Measurements from ENCODE around the gene MRPL21.
"Not testable (repeated sequence)": the region's sequence is repeated elsewhere in the genome, so short reads cannot be mapped to it uniquely, and the experiment has no call there.

MRPL21 gene

DNA sequence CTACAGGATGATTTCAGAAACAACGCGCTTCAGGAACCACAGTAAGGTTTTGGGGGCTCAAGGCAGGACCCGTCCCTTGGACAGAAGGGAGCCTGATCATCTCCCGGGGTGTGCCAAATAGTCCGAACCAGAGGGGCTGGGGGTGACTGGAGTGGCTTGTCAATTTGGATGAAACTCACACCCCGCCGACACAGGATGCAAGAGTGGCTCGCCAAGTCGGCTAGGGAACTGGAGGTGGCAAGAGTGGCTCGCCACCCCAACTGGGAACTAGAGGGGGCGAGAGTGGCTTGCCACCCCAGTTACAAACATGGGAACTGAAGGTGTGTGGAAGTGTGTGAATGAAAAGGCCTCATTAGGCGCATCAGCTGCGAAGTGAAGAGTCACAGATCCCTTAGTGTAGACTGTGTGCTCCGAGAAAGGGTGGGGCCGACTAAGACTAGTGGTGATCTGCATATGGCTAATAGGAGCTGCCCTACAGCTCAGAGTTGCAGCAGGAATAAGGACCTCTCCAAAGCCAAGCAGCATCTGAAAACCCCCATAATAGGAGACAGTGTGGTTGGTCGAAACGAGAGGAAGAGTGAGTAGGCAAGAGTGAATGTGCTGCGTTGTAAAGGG is 35.3 kb downstream of the MRPL21 start:
- no peak for DNase-seq (ENCODE audit: low read depth, low spot score)

DNA sequence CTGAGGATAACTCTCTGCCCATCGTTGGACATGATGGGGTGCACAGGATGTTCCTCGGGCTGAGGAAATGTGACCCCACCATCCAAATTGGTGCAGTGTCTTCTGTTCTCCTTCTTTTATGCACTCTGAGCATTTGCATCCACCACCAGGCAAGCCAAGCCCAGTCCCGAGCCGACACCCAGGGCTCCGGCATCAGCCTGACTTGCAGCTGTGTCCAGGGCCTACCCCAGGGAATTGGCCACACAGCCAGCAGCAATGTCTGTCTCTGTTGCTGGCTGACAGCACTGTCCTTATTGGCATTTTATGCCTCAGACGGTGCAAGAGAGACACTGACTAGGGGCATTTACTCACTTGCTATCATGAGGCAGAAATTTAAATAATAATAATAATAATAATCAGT is 36.6 kb downstream of the MRPL21 start:
- no peak for DNase-seq (ENCODE audit: low read depth, low spot score)

- no peak for DNase-seq (ENCODE audit: low read depth, low spot score)
These were observed 38.4 kb downstream of the MRPL21 start for GRCh38 chr11:68865241-68865640.

- DNase-seq (ENCODE audit: low read depth, low spot score) = no peak
These were observed 39.9 kb downstream of the MRPL21 start for GRCh38 chr11:68863553-68864265.

DNA sequence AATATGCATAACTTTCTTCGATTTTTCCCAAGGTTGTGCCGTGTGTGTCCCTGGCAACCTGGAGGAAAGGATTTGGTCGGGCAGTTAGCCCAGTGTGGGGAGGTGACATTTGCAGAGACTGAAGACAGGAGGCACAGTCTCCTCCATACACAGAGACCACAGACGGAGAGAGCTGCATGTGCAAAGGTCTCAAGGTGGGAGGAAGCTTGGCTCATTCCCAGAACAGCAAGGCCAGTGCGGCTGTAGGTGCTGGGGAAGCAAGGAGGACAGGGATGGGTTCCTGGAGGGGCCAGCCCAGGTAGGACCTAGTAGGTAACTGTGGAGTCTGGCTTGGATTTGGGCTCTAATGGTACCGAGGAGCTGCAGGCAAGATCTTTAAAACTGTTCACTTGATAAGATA is 41.2 kb downstream of the MRPL21 start:
- no peak for DNase-seq (ENCODE audit: low read depth, low spot score)

DNA sequence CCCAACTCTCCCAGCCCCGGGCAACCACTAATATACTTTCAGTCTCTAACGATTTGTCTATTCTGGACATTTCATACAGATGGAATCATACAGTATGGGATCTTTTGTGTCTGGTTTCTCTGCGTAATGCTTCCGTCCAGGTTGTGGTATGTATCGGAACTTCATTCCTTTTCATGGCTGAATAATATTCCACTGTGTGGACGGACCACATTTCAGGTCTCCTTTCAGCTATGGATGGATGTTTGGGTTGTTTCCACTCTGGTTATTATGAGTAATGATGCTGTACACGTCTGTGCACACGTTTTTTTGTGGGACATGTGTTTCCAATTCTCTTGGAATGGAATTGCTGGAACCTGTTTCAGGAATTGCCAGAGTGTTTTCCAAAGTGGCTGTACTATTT is 44.5 kb downstream of the MRPL21 start:
- no peak for DNase-seq (ENCODE audit: low read depth, low spot score)

DNA sequence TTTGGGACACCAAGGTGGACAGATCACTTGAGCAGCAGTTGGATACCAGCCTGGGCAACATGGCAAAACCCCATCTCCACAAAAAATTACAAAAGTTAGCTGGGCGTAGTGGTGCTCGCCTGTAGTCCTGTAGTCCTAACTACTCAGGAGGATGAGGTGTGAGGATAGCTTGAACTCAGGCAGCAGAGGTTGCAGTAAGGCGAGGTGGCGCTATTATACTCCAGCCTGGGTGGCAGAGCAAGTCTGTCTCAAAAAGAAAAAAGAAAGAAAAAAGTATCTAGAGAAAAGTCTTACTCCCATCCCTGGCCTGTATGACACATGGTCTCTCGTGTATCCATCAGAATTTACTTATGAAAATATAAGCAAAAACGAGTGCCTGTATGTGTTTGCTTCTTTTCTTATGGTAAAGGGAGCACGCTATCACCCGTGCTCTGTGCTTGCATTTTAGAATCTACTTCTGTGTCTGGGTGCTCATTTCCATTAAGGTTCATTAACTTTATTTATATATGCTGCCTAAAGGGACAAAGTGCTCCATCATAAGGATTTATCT is 46.5 kb downstream of the MRPL21 start:
- DNase-seq (ENCODE audit: low read depth, low spot score) = no peak

DNA sequence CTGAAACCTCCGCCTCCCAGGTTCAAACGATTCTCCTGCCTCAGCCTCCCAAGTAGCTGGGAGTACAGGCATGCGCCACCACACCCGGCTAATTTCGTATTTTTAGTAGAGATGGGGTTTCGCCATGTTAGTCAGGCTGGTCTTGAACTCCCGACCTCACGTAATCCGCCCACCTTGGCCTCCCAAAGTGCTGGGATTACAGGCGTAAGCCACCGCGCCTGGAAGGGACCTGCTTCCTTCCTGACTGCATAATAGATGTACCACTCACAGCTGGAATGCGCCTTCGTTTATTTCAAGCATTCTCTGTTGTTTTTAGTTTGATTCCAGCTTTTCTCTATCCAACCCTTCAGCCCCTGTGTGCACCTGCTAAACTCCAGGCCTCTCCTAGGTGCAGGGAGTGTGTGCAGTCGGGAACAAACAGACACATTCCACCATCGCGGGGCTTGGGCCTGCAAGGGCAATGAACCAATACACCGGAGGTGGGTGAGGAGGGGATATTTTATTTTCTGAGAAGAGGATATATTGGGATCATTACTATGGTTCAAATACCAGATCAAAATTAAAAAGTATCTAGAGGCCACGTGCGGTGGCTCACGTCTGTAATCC is 47.1 kb downstream of the MRPL21 start:
- DNase-seq (ENCODE audit: low read depth, low spot score) = not testable (repeated sequence)

- no peak for DNase-seq (ENCODE audit: low read depth, low spot score)
These were observed 48.2 kb downstream of the MRPL21 start for GRCh38 chr11:68855205-68855981.

GRCh38 chr11:68854273-68854958 is 49.2 kb downstream of the MRPL21 start:
- no peak for DNase-seq (ENCODE audit: low read depth, low spot score)

DNA sequence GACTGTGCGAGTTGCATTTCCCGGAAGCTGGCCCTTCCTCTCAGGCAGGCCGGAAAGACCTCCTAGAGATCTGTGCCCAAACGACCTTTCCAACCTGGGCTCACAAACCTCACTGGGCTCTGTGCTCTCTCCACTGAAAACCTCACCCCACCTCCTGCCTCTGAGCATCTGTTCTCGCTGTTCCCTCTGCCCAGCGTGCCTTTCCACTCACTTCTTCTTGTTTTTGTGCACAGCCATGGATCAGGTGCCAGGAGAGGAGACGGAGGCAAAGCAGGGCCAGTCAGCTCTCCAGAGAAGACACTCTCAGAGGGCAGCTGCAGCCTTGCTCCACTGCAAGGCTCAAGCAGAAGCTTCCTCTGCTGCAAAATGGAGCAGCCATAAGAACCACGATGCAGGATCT is 51.0 kb downstream of the MRPL21 start:
- no peak for DNase-seq (ENCODE audit: low read depth, low spot score)

DNA sequence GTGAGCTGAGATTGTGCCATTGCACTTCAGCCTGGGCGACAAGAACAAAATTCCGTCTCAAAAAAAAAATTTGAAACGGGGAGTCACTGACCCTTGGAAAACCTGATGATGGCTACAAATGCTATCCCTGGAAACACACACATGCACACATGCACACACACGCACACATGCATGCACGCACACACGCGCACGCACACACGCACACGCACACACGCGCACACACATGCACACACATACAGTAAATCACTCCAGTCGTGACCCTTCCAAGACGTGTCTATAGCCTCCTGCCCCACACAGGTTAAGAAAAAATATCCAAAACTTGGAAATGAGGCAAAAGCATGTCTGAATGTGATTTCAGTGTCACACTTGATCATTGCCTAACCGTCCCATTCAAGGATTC is 55.2 kb downstream of the MRPL21 start:
- DNase-seq (ENCODE audit: low read depth, low spot score) = no peak

DNA sequence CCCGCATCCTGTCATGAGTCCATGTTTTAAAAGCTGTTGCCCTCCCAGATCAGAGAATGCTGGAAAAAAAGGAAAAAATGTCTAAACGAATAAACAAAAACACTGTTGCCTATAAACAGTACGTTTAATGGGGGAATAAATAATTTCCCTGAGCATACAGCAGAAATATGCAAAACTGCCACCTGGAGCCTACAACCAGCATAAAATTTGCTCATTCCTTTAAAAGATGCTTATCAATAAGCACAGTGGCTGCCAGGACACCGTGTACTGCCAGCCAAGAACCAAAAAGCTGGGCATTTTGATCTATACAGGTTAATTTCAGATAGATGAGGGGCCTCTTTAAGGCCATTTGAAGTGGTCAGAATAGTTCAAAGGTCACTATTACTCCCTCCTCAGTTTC is 56.2 kb downstream of the MRPL21 start:
- DNase-seq (ENCODE audit: low read depth, low spot score) = no peak

- DNase-seq (ENCODE audit: low read depth, low spot score) = no peak
These were observed 58.2 kb downstream of the MRPL21 start for GRCh38 chr11:68845351-68846002.

GRCh38 chr11:68844801-68845200 is 58.8 kb downstream of the MRPL21 start:
- DNase-seq (ENCODE audit: low read depth, low spot score) = no peak

DNA sequence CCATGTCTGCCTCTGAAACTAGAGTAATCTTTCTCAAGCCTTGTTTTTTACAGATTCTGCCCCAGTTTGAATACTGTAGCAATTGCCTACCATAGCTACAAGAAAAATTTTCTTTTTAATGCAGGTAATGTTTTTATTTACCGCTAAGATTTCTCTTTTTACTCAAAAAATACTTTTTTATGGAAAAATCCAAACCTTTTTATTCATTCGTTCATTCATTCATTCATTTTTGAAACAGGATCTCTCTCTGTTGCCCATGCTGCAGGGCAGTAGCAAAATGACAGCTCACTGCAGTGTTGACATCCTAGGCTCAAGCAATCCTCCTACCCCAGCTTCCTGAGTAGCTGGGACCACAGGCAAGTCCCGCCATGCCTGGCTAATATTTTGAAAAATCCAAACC is 59.3 kb downstream of the MRPL21 start:
- DNase-seq (ENCODE audit: low read depth, low spot score) = no peak

GRCh38 chr11:68843703-68844312 is 59.8 kb downstream of the MRPL21 start:
- DNase-seq (ENCODE audit: low read depth, low spot score) = no peak

GRCh38 chr11:68843052-68843561 is 60.5 kb downstream of the MRPL21 start:
- DNase-seq (ENCODE audit: low read depth, low spot score) = no peak

GRCh38 chr11:68842427-68843051 is 61.1 kb downstream of the MRPL21 start:
- no peak for DNase-seq (ENCODE audit: low read depth, low spot score)
